Fibroblast of mammary gland (primary cell): ENCODE measurements around the gene GMPPA.

Experiments
- DNase-seq: peaks from one replicate; pipeline ENCODE4 v3.0.0-alpha.2; 2010; ENCODE audit warnings: low read depth
- H3K4me3 ChIP-seq: 2 replicates; pipeline ENCODE4 v1.5.1; 2011; ENCODE audit warnings: low read depth, mild to moderate bottlenecking, low read length, moderate library complexity; ENCODE audit not compliant: control insufficient read depth
- TF ChIP-seq, protein P1 (sequence below): conservative IDR thresholded peaks from 2 replicates; pipeline ENCODE4 v1.5.1; 2011; ENCODE audit warnings: low read depth, low read length, inconsistent platforms; ENCODE audit not compliant: control insufficient read depth, insufficient read depth

The GMPPA gene

GRCh38 chr2:219505585-219505984 is 6.9 kb downstream of the GMPPA start:
- H3K4me3 ChIP-seq = no peak overlapping the region
- TF ChIP-seq, protein P1, sequence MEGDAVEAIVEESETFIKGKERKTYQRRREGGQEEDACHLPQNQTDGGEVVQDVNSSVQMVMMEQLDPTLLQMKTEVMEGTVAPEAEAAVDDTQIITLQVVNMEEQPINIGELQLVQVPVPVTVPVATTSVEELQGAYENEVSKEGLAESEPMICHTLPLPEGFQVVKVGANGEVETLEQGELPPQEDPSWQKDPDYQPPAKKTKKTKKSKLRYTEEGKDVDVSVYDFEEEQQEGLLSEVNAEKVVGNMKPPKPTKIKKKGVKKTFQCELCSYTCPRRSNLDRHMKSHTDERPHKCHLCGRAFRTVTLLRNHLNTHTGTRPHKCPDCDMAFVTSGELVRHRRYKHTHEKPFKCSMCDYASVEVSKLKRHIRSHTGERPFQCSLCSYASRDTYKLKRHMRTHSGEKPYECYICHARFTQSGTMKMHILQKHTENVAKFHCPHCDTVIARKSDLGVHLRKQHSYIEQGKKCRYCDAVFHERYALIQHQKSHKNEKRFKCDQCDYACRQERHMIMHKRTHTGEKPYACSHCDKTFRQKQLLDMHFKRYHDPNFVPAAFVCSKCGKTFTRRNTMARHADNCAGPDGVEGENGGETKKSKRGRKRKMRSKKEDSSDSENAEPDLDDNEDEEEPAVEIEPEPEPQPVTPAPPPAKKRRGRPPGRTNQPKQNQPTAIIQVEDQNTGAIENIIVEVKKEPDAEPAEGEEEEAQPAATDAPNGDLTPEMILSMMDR = no peak
- DNase-seq = no peak

DNA sequence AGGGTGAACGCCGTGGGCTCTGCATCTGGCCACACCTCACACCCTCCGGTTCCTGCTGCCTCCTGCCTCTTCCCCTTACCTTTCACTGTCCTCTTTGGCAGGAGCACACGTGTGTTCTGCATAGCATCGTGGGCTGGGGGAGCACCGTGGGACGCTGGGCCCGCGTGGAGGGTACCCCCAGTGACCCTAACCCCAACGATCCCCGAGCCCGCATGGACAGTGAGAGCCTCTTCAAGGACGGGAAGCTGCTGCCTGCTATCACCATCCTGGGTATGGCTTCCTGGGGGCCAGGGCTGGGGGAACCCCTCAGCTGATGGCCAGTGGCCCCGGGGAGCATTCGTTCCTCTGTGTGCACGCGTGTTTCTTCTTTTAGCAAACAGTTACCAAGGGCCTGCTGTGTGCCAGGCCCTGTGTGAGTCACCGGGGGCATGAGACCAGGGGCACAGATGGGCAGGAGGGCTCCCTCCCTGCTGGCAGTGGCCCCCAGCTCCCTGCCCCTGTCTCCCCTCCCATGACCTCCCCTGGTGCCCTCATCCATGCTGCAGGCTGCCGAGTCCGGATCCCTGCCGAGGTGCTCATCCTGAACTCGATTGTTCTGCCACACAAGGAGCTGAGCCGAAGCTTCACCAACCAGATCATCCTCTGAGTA is 7.6 kb downstream of the GMPPA start:
- TF ChIP-seq, protein P1 = no peak
- H3K4me3 ChIP-seq = no peak overlapping the region
- no peak for DNase-seq

DNA sequence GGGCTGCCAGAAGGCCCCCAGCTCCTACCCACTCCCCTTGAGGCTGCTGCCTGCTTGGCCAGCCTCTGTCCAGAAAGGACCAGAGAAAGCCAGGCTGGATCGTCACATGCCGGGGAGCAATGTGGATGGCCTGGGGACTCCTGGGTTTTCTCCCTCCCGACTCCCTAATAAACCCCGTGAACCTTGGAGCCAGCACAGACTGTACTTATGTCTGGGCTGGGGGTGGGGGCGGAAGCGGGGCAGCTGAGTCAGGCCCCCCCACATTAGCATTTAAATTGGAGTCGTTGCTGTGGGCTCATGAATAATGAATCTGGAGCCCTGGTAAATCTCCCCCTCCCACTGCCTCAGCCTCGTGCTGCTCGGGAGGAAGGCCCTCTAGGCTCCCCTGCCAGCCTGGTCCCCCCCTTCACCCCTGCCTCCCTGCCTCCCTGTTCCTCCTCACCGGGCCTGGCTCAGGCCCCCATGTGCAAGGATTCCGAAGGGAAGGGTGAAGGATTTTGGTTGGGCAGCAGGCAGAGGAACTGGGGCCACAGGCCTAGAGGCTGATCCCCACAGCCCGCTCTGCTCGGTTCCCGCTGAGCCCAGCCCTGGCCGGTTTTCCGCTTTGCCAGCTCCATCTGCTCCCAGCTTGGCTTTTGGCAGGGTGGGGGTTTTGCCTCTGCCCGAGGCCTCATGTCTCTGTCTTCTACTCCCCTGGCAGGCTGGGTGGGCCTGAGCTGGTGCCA is 8.3 kb downstream of the GMPPA start:
- no peak for DNase-seq
- TF ChIP-seq, protein P1 = no peak
- no peak overlapping the region for H3K4me3 ChIP-seq

- TF ChIP-seq, protein P1 = no peak
- DNase-seq = no peak
- no peak overlapping the region for H3K4me3 ChIP-seq
These were observed 9.1 kb downstream of the GMPPA start for GRCh38 chr2:219507581-219508443.

DNA sequence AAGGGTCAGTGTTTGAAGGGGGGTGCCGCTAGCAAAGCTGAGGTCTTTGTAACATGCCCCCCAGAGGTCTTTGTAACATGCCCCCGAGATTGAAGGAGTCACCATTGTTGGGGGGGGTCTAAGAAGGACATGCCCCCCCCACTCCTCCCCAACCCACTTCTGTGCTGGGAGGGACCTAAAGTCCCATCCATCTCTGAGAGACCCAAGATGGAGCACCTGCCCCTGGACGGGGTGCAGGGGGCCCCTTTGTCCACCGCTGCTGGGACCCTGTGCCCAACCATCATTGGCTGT is 9.7 kb downstream of the GMPPA start:
- no peak overlapping the region for H3K4me3 ChIP-seq
- DNase-seq = no peak
- TF ChIP-seq, protein P1 = no peak

GRCh38 chr2:219508971-219509779 is 10.5 kb downstream of the GMPPA start:
- no peak for DNase-seq
- TF ChIP-seq, protein P1 = no peak
- no peak overlapping the region for H3K4me3 ChIP-seq
